Stimulated activated CD8-positive, alpha-beta memory T cell treated with anti-CD3 and anti-CD28 coated beads, Interleukin-2, amount 100 ng/mL, for 48 hours (primary cell): ENCODE results near the gene AP4E1.
"Not testable (repeated sequence)": the region's sequence is repeated elsewhere in the genome, so short reads cannot be mapped to it uniquely, and the experiment has no call there.

Experiments
- DNase-seq, 2 donors: peaks; one replicate each; pipeline ENCODE4 v3.0.0-alpha.2; 2020; ENCODE audit warnings: low read depth in 2 of 2

The AP4E1 gene

DNA sequence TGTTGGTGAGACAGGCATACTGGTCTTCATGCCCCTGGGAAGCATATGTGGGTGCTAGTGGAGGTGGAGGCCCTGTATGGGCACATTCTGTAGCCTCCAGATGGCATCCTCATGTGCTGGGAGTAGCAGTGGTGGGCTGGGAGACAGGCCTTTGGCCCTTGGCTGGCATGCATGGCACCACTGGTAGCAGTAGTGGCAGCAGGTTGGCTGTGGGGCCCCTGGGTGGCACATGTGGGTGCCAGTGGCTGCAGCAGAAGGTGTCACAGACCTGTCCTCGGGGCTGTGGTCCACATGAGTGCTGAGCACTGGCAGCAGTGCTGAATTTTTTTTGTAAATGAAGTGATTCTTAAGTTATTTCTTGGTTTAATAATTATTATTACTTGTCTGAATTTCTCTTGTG lies 115.0 kb downstream of the AP4E1 start:
- DNase-seq, result no peak

DNA sequence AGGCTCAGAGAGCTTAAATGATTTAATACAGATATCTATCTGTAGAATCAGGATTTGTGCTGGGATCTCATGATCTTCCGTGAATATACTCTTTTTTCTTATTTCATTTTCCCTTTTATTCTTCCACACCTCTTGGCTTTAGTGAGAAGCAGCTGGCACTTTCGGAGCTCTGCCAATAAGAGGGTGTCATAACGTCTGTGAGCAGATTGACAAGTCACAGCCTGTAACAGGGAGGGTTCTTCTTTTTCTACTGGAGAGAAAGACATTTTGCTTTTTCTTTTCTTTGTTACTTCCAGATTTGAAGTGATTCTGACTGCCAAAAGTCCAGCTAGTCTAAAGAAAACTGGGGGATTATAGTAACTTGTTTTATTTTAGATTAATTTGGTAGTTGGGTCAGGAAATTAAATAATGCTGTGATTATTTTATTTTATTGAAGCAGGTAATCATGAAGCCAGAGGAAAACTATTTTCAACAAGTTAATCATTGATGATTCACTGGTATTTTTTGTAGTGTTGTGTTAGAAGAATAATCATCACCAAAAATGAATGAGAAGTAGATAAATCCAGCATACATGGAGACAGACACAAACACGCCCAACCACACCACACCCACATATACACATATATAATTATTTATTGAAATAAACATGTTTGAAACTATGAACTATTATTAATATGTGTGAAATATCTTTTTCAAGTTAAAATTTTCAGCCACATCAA lies 116.4 kb downstream of the AP4E1 start:
- no peak for DNase-seq

DNA sequence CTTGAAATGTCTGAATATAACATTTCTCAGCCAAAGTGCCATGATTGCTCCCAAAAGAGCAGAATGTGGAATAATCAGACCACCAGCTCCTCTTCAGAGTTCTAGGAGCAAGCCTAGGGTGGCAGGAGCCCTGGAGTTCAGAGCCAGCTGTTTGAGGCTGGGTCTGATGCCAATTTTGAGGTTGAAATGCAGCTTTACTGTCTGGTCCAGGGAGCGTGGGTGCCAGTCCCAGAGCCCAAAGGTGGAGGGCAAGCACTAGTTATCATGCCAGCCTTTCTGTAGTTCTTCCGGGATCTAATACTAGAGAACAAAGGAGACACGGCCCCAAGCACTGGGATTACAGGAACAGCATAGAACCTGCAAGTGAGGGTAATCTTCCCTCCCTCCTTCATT lies 117.0 kb downstream of the AP4E1 start:
- no peak for DNase-seq

DNA sequence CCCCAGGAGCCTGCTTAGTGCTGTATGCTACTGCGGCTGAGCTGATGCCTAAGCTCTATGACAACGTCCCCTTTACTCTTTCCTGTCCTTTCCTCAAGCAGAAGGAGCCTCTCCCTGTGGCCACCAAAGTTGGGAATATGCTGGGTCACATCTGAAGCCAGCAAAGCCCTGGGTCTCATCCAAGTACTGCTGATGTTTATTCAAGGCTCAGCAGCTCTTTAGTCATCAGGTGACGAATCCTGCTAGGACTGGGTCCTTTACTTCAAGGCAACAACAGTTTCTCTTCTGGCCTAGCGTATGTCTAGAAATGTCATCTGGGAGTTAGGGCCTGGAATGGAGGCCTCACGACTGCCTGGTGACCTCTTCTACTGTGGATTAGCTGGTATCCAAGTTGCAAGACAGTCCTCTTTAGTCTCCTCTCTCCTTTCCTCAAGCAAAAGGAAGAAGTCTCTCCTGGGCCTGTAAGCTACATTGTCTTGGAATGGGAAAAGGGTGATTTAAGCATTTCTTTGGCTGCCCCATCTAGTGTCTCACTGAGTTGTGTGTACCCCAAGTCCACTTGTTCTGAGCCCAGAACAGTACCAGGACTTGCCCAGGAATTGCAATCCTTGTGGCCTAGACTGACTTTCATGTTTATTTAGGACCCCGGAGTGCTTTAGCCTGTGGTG lies 122.3 kb downstream of the AP4E1 start:
- no peak for DNase-seq

DNA sequence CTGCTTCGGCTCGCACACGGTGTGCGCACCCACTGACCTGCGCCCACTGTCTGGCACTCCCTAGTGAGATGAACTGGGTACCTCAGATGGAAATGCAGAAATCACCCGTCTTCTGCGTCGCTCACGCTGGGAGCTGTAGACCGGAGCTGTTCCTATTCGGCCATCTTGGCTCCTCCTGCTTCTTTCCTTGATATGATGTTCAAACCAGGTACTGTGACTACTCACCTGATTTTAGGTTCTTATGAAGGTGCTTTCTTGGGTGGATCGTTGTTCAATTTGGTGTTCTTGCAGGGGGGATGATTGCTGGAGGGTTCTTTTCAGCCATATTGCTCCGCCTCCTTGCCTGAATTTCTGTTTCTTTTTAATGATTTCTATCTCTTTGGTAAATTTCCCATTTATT lies 129.0 kb downstream of the AP4E1 start:
- not testable (repeated sequence) for DNase-seq

DNA sequence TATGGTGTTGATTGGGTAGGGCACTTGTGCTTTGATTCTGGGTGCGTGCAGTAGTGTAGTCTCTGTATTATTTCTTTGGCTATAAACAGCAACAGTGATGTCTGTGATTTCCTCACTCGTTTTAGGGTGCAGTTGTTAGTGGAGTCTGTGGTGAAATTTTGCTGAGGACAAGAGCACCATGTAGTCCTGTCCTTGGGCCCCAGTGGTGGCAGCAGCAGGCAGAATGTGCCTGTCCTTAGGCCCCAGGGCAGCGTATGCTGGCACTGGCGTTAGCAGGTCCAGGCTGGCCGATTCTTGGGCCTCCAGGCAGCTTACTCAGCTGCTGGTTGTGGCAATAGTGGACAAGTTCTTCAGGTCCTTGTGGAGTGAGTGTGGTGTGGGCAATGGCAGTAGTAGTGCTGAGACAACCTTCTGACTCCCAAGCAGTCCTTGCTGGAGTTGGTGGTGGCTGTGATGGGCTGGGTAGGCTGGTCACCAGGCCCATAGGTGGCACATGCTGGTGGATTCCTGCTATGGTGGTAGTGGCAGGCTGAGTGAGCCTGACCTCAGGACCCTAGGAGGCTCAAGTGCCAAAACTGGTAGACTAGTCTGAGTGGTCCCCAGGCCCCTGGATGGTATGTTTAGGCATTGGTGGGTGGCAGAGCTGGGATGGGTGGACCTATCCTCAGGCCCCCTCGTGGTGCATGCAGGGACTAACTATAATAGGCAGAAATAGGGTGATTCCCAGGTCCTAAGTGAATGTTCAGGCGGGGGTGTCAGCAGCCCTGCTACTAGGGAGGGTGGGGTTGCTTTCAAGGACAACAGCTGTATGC lies 129.9 kb downstream of the AP4E1 start:
- DNase-seq, result no peak

DNA sequence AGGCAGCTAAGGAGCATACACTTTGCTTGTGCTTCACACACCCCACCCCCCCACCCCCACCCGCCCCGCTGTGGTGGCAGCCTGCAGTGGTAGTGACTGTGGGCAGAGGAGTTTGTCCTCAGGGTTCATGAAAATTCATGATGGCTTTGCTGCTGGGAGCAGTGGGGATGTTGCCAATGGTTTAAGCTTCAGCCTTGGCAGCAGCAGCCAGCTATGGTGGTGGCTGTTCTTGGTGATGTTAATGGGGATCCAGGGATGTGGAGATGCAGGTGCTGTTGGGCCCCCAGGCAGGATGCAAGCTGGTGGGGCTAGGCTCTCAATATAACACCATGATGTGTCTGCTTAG lies 130.5 kb downstream of the AP4E1 start:
- DNase-seq, result no peak

DNA sequence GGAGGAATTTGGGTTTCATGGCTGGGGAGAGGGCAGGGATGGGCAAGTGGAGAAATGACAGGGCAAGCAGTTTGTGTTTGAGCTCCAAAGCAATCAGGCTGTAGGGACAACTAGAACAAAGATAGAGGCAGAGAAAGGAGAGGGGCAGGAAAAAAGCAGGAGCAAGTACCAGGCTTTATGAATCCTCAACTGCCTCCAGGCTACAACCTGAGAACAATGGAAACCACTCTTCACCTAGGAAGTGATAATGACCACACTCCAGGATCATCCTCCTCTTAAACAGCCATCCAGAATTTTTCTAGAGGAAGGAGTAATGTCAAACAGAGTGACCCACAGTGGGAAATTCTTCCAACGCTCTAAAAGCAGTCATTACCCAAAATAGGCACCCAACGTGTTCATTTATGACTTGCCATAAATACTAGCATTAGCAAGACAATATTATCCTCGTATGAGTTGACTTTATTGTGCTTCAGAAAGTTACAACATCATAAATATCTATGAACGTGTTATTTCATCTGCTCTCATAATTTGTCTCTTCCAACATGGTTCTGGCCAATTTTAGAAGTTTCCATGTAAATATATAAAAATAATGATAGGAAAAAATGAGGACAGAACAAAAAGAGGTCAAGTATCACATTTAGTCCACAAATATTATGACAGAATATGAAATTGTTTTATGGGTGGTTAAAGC lies 135.7 kb downstream of the AP4E1 start:
- DNase-seq, result no peak

DNA sequence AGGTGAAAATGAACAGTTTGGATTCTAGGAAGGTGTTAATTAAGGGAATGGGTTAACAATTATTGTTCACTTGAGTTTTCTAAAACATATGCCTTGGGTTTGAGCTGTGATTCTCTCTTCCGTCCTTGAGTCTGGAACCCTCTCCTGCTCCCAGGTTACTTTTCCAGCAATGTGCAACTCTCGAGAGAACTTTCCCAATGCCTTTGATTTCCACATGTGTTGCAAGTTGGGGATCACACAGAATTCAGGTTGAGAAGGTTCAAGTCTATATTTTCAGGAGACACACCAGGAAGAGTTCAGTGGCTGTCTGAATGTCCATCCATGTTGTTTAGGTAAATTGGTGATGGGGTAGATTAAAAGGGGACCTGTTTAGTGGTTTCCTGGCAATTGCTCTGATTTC lies 137.5 kb downstream of the AP4E1 start:
- no peak for DNase-seq

DNA sequence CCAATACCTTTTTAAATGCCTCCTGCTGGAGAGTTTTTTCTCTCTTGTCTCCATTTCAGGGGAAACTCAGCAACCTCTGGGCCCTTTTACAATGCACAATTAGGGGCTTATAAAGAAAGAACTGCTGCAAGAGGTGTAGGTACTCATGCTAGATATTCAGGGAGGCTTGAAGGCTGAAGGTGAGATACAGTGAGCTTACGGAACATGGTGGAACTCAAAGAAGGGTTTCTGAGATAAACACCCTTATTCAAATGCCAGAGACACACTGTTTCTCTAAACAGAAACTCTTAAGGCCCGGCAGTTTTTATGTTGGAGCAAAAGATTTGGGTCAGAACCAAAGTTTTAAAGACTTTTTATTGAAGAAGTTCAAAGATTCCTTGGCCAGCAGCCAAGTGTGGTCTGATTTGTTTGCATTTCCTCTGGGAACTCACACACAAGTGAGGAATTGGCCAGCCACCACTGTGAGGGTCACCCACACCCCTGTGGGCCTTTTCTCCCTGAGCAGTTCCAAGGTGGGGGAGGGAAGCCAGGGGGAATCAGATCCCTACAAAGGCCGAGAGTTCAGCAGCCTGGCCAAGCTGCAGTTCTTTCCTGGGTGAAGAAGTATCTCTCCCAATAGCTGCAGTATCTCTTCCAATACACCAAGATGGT lies 138.4 kb downstream of the AP4E1 start:
- DNase-seq, result no peak

DNA sequence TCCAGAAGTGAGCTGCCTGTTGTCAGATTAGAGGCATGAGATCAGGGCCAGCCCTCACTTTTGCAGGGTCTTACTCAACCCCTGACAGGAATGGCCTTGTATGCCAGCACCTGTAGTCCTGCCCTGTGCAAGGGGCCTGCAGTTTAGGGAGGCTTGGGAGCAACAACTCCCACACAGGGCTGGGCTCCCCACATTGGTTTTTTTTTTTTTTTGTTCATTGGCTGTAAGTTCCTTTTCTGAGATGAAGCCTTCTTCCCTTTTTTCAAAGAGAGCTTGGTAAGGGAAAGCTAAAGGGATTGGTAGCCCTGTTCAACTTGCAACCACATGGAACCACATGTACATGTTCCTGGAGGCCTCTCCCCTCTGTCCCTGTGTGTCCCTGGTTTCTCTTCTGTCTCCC lies 139.8 kb downstream of the AP4E1 start:
- DNase-seq, result no peak

DNA sequence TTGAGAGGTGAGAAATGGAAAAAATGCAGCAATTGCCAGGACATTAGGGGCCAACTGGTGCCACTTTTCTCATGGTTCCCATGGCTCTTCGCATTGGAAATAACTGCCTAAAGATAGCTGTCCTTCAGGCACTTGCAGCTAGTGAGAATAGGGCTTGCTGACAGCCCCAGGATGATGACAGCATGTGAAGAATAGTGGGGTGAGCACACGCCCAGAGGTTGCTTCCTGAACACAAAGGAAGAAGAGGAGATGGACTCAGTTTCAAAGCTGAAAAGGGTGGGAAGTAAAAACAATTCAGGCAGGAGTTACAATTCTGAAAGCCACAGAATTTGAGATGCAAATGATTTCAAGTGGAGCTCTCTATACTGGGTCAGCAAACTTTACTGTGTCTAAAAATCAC lies 140.6 kb downstream of the AP4E1 start:
- no peak for DNase-seq

DNA sequence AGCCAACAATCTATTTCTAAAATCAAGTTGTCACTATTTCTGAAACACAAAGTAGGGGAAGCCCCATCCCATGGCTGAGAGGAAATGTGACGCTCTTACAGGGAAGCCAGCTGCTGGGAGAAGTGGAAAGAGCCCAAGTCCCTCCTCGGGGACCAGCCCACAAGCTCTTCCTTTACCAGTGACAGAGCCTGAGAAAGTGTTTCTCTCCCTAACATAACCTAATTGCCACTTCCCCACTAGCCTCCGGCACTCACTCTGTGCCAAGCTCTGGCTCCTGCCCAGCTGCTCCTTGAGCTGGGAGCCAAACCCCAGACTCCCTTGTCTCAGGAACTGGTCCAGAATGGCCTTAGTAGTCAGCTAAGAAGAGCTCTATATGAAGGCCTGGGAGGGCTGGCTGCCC lies 143.3 kb downstream of the AP4E1 start:
- no peak for DNase-seq

DNA sequence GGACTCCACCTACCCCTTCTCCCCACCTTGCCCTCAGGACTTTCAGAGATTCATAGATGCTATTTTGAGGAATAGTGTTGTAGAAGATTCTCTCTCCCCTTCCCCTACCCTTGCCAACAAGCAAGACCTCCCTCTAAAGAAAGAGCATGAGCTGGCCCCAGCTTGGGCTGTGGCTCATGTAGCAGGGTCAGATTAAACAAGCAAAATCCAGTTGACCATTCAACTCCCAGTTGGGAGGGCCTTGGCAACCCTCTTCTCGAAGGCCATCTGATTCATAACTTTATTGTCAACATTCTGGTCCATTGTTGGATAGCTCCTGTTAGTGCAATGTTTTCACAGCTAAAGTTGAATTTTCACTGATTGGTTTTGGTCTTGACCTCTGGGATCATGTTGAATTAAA lies 145.1 kb downstream of the AP4E1 start:
- DNase-seq, result no peak

DNA sequence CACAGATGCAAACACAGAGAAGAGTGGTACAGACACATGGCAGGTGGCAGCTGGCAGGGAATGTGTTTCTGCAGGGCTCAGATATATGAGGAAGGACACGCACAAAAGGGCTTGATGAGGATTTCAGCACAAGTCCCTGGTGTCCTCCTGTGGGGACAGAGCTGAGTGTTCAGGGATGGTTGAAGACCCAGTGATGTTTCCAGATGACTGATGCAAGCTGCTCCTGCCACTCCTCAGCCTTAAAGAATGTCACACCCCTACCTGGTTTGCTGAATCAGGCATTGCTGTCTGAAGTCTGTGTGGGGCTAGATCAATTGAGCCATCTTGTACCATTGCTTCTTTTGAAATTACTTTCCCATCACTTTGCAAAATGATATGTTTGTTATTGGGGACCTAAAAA lies 146.1 kb downstream of the AP4E1 start:
- no peak for DNase-seq
